Activated CD4-positive, alpha-beta T cell treated with anti-CD3 and anti-CD28 coated beads, Interleukin-2, amount 50 U/mL, for 1 hour (primary cell): ENCODE data around the gene ABCA3.
A peak's percentile ranks its signal among the peaks of the same experiment; 100 is the strongest.
"Not testable (repeated sequence)": the region's sequence is repeated elsewhere in the genome, so short reads cannot be mapped to it uniquely, and the experiment has no call there.

Experiments
- DNase-seq: peaks from one replicate; pipeline ENCODE4 v3.0.0-alpha.2; 2020

Gene ABCA3

GRCh38 chr16:2252806-2253148 is 87.8 kb downstream of the ABCA3 start:
- no peak for DNase-seq

- peak; percentile 68 for DNase-seq
Measured at GRCh38 chr16:2251296-2252111, 89.0 kb downstream of the ABCA3 start, which contains the start of gene ECI1. ECI1 (minus strand) TSS chr16:2251587; CDS start chr16:2251566, 21 bp downstream.

GRCh38 chr16:2250652-2251295 is 89.8 kb downstream of the ABCA3 start:
- DNase-seq: peak; percentile 46

- no peak for DNase-seq
Measured at GRCh38 chr16:2246301-2246885, 94.1 kb downstream of the ABCA3 start.

- DNase-seq: no peak
Measured at GRCh38 chr16:2244926-2245795, 95.4 kb downstream of the ABCA3 start.

- DNase-seq: no peak
Measured at GRCh38 chr16:2244301-2244700, 96.2 kb downstream of the ABCA3 start.

- no peak for DNase-seq
Measured at GRCh38 chr16:2243781-2244180, 96.7 kb downstream of the ABCA3 start.

GRCh38 chr16:2243031-2243528 is 97.4 kb downstream of the ABCA3 start:
- no peak for DNase-seq

- no peak for DNase-seq
Measured at GRCh38 chr16:2242598-2242997, 97.9 kb downstream of the ABCA3 start.

- not testable (repeated sequence) for DNase-seq
Measured at GRCh38 chr16:2240331-2240730, 100.2 kb downstream of the ABCA3 start.

GRCh38 chr16:2238838-2239675 is 101.5 kb downstream of the ABCA3 start:
- no peak for DNase-seq

- DNase-seq: no peak
Measured at GRCh38 chr16:2238150-2238837, 102.2 kb downstream of the ABCA3 start.

- no peak for DNase-seq
Measured at GRCh38 chr16:2237493-2238149, 102.9 kb downstream of the ABCA3 start.

- DNase-seq: no peak
Measured at GRCh38 chr16:2237102-2237482, 103.4 kb downstream of the ABCA3 start.

GRCh38 chr16:2236337-2237101 is 104.0 kb downstream of the ABCA3 start, which contains the start of gene DNASE1L2:
DNASE1L2 (plus strand) TSS chr16:2236444; CDS start chr16:2236817, 373 bp downstream.
- no peak for DNase-seq

GRCh38 chr16:2235695-2236336 is 104.7 kb downstream of the ABCA3 start:
- no peak for DNase-seq

- DNase-seq: no peak
Measured at GRCh38 chr16:2235234-2235651, 105.3 kb downstream of the ABCA3 start.

- no peak for DNase-seq
Measured at GRCh38 chr16:2234813-2235170, 105.7 kb downstream of the ABCA3 start.
